Raji (cell line): ENCODE measurements around the gene CXCL1.

Experiments used
- POLR2A ChIP-seq: IDR thresholded peaks from 2 replicates; pipeline ENCODE4 v1.6.1; 2011; ENCODE audit warnings: low read depth, low read length, control low read depth; ENCODE audit not compliant: insufficient read depth

The CXCL1 gene

DNA sequence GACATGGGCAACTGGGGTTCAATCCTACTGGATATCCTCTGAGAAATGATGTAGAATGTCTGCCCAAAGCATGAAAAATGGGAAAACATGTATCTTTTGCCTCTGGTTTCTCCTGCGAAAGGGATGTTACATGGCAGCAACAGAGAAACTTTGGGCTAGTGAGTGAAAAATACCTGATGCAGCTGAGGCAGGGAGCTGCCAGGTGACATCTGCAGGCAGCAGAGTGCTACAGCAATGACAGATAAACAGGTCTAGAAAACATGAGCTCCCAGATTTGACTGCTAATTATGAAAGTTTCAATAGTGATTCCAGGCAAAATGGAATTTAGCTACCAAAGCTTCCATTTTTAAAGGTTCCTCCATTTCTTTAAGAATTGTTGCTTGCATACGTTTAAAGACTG, 4.8 kb upstream of the CXCL1 start:
- TF ChIP-seq POLR2A, result no peak

DNA sequence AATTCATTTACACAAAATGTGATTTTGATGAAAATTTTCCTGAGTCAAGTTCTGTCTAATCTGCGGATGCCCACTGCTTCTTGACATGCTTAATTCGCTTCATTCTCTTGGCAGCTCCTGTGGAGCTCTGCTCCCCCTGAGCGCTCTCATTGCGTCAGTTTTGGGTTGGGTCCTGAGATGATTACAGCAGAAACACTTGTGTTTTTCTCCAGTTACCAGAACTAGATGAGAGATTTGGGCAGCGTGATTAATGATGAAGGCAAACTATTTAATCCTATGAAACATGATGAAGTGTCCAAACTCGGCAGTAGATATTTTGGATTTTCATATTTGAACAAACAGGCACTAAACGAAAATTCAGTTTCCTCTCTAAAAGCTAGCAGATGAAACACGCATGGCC, 4.2 kb upstream of the CXCL1 start:
- TF ChIP-seq POLR2A, result no peak

DNA sequence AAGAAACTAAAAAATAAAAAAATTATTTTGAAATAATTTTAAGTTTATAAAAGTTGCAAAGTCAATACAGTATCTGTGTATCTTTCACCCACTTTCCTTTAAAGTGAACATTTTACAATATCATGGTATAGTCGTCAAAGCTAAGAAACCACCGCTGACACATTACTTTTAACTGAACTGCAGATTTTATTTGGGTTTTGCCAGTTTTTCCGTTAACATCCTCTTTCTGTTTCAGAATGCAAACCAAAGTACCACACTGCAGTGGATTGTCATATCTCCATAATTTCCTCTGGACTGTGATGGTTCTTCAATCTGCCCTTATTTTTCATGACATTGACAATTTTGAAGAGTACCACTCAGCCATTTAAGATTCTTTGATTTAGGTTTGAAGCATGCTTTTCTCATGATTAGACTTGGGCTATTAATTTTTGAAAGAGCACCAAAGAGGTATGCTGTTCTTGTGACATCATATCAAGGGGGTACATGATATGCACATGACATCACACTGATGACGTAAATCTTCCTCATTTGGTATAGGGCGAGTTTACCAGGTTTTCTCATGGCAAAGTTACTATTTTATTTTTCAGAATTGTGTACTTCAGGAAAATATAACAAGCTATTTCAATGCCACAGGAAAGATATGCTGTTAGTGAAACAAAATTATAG, 3.6 kb upstream of the CXCL1 start:
- TF ChIP-seq POLR2A, result no peak

DNA sequence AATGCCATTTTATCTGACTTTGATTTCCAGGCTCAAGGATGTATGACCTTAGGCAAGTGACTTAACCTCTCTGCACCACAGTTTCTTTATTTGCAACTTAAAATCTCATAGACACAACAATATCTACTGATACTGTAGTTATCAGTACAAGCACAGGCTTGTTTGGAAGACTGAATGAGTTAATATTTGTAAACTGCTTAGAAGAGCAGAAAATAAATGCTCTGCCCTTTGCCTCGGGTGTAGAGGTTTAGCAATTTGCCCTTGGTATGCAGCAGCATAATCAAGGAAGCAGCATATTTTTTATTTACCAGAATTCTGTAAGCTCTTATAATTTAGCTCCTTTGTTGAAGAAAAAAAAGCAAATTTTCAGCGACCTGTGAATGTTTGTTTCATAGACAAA, 2.9 kb upstream of the CXCL1 start:
- no peak for TF ChIP-seq POLR2A

DNA sequence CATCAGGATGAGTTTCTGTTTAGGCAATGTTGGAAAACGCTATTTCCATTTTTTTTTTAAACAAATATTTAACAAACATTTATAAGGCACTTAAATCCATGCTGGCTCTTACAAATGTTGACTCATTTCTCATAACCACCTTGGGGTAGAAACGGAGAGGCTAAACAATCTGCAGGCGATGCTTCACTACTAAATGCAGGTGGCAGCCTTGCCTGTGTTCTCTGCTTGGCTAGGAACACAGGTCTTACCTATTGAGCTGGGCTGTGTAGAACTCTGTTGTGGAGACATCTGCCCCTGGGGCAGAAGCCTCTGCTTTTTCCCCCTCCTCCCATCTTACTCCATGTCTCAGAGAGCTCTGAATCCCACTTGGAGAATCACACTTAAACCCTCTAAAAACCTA, 1.4 kb upstream of the CXCL1 start:
- no peak for TF ChIP-seq POLR2A

DNA sequence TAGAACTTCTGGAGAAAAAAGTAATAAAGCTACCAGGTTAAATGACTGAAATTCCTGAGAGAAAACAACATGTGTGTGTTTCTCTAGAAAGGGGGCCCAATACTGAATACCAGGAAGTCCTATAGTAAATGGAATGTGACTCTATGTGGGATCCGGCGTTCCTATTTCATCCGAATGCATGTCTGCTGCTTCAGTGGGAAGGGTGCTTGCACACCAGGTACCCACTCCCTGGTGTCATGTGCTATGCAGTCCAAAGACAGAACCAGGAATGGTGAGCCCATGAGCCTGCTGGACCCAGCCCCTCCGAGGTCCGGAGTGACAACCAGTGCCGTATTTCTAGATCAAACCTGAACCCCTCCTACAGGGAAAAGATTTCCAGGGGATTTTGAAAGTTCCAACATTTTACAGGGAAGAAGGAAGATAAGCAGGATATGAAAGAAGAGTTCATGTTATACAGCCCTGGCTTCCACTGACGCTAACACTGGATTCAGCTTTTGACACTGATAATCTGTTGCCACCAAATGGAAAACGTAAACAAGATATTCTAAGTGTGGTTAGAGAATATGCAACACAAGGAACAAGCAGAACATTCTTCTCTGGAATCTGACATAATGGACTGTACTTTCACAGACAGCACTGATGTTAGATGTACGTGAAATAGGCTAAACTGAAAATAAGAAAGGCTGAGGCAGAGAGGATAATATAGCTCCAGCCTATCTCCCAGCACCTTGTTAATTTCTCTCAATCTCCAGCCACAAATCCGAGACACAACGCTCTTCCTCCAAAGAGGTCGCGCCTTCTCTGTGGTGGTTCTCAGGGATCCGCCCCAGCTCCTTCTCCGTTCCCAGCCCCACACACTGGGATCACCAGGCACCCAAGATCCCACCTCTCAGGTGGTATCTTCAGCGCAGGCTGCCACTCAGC, 725 bp upstream of the CXCL1 start:
- no peak for TF ChIP-seq POLR2A

DNA sequence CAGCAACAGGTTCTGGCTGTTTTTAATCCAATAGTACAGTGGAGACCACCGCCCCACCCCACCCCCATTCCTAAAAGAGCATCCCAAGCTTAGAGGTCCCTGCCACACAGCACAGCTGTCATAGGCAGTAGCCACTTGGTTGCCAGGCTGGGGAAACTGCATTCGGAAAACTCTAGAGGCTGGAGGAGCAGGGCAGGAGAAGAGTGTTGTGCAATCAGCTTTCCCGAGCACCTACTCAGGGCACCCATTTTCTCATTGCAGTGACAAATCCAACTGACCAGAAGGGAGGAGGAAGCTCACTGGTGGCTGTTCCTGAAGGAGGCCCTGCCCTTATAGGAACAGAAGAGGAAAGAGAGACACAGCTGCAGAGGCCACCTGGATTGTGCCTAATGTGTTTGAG, 1.1 kb downstream of the CXCL1 start:
- no peak for TF ChIP-seq POLR2A

DNA sequence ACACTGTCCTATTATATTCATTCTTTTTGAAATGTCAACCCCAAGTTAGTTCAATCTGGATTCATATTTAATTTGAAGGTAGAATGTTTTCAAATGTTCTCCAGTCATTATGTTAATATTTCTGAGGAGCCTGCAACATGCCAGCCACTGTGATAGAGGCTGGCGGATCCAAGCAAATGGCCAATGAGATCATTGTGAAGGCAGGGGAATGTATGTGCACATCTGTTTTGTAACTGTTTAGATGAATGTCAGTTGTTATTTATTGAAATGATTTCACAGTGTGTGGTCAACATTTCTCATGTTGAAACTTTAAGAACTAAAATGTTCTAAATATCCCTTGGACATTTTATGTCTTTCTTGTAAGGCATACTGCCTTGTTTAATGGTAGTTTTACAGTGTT, 1.6 kb downstream of the CXCL1 start:
- no peak for TF ChIP-seq POLR2A

DNA sequence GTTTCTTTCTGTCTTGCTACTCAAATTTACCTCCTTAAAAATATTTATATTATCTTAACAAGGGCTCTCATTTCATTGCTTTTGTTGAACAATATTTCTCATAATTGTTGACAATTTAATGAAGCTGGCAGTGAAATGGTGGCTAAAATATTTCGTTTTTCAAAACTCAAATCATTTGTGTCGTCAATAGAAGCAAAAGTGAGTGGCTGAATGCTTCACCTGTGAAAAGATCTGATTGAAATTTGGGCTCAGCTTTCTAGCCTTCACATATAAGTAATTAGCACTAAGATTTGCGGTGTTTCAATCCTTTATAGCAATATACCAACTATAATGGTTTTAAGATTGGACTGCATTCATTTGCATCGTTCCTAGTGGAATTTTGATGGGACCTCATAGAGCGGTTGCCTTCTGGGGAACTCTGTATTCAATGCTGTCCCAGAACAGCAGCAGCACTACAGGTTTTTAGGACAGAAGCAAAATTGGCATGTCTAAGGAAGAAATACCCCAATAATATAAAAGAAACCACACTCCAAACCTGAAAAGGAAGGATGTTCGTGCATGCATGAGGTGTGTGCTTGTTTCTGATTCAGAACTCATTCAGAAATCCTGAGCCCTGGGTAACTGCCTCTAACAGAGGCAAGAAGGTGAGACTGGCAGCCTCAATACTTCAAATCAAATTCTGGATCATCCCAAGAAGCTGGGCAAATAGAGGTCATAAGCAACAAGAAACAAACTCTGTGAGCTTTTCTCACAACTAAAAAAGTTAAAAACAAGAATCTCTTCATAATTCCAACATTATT, 2.5 kb downstream of the CXCL1 start:
- TF ChIP-seq POLR2A, result no peak

DNA sequence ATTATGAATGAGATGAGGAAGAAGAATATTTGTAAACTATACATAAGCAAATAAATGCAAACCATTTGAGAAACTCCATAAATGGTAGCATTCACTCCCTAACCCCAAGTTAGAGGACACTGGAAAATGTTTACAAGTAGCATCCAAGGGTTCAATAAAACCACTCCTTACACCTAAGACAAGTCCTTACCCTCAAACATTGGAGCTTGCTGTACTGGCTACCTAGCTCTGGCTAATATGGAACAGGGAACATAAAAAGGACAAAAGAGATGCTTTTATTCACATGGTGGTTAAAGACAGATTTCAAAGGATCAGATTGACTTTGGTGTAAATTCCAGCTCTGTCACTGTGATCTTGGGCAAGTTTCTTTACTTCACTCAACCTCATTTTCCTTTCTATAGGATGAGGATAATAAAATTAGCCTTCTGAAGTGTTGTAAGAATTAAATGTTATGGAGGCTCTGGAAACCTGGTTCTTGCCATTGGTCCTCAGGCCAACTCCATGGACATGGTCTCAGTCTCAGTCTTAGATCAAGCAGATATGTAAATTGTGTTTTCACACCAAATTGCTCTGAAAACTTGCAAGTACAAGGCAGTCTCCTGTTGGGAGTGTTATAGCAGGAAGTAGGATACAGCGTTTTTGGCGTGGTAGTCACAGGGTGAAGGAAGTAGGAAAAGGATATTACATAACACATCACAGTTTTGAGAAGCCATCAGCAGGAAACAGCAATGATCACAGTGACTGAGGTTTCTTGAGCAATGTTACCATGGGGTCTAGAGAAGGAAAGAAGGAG, 3.3 kb downstream of the CXCL1 start:
- no peak for TF ChIP-seq POLR2A

DNA sequence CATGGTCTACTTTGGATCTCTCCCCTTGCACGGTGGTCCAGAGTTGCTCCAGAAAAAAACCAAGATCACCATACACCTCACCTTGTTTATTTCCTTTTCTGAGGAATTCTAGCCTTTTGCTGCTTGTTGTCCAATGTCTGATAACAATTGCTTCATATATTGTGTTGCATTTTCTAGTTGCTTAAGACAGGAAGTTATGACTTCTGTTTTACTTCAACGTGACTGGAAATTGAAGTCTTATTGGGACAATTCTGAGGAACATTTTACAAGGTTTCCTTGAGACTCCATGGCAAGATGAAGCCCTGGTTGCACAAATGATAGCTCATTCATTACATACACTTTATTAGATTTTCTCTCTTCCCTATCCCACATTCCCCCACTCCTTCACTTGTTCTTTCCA, 5.2 kb downstream of the CXCL1 start:
- TF ChIP-seq POLR2A, result no peak

DNA sequence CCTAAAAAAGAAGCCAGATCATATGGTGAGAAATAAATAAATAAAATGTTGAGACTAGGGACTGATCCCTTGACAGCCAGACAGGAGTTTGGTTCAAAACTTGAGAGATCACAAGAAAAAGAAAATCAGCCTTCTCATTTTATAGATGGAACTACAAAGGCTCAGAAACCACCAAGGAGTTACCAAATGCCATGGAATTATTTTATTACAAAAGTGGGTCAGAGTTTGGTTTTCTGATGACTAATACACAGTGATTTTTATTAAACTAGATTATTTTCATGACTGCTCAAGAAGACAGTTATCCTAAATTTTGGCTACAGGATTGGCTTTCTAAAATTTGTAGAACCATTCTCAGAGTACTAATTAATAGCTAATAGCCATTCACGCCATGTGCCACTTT, 6.2 kb downstream of the CXCL1 start:
- TF ChIP-seq POLR2A, result no peak

DNA sequence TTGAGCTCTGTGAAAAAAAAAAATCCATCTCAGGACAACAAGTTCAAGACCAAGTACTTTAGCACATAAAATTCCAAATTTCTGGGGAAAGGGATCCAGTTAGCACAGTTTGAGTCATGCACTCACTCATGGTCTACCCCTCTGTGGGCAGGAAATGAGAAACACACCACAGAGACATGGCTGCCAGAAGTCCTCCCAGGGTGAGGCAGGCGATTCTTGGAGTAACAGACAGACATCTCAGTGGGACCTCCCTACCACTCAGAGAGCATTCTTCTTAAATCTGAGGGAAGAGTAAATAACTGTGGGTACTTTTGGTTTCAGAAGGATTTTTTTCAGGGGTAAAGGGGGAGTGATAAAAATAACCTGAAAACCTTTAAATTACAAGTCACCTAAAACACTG, 14.1 kb downstream of the CXCL1 start:
- TF ChIP-seq POLR2A, result no peak

DNA sequence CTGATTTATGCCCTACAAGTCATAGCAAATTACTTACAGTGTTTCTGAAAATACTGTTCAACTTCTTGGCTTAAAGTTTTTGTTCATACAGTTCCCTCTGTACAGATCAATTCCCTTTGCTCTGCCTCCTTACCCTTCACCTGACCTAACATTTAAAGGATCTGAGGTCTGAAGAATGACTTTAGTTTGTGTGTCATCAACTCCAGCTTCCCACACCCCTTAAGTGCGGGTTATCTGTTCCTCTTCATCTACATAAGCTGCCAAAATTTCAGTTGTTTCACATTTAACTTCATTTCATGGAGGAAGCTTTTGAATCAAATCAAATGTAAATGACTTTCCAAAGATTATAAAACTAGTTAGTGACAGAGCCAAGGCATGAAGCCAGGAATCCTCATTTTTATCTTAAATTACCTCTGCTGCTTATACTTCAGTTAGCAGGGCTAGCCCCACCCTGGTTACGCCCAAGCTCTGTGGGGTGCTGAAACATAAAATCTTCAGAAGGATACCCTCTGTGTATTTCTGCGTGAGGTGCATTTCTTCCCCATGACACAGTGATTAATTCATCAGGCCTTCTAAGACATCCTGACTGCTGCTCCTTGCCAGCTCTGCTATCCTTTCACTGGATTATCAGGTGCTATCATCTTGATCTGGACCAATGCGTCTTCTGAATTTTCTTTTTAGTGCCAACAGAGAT, 16.5 kb downstream of the CXCL1 start:
- TF ChIP-seq POLR2A, result no peak
